Calu3 (cell line): Measurements from ENCODE around the gene NHERF1. TPM values are rescaled to one million over a fixed set of nuclear protein-coding genes. Genes with fewer than 3 reads are reported as not detected.

ENCODE experiments used
- BruUV-seq: library from RNA; stranded (reverse); fragments of 400-500 nt; replicated peaks from 2 replicates; lab custom pipeline; 2021; lab: Mats Ljungman, UMichigan
- CTCF ChIA-PET: fragments of 300-600 bp; sonication (Branson Sonifier 250); formaldehyde crosslinking; loops from one replicate; lab custom pipeline; 2022; ENCODE audit warnings: antibody characterized with exemption; lab: Charles Lee
- DNase-seq: peaks from one replicate; pipeline ENCODE4 v3.0.0; 2022
- H3K27ac Mint-ChIP-seq: one replicate; pipeline ENCODE4 v1.8.0; 2022; ENCODE audit warnings: mixed read lengths; ENCODE audit not compliant: unreplicated experiment
- H3K27me3 Mint-ChIP-seq: one replicate; pipeline ENCODE4 v1.8.0; 2022; ENCODE audit warnings: mixed read lengths; ENCODE audit not compliant: unreplicated experiment
- H3K36me3 Mint-ChIP-seq: one replicate; pipeline ENCODE4 v1.8.0; 2022; ENCODE audit warnings: mild to moderate bottlenecking, moderate library complexity, mixed read lengths; ENCODE audit not compliant: insufficient read depth, unreplicated experiment
- H3K4me1 Mint-ChIP-seq: one replicate; pipeline ENCODE4 v1.8.0; 2022; ENCODE audit warnings: mild to moderate bottlenecking, low read depth, mixed read lengths; ENCODE audit not compliant: unreplicated experiment
- H3K4me3 Mint-ChIP-seq: one replicate; pipeline ENCODE4 v1.8.0; 2022; ENCODE audit warnings: mild to moderate bottlenecking, low read depth, moderate library complexity, mixed read lengths; ENCODE audit not compliant: unreplicated experiment
- H3K9me3 Mint-ChIP-seq: one replicate; pipeline ENCODE4 v1.8.0; 2022; ENCODE audit warnings: low read depth, mixed read lengths; ENCODE audit not compliant: unreplicated experiment
- CTCF ChIP-seq: fragments of 200-600 bp; IDR thresholded peaks from one replicate; pipeline ENCODE4 v1.8.0; 2022; ENCODE audit warnings: antibody characterized with exemption; ENCODE audit not compliant: unreplicated experiment
- intact Hi-C: fragments of 100-400 bp; cut with micrococcal nuclease; formaldehyde crosslinking; loops from one replicate; pipeline ENCODE4 v1.10.0; 2022; ENCODE audit not compliant: unreplicated experiment
- total RNA-seq: library from RNA; stranded (reverse); gene quantifications from 2 replicates; pipeline ENCODE4 v1.2.3, GENCODE V29; 2022

Gene NHERF1
- total RNA-seq, 1 experiment from 2014 or later: 114 TPM

GRCh38 chr17:74786431-74787055 lies 38.1 kb downstream of the NHERF1 start:
- CTCF ChIA-PET: no interaction called here
- Mint-ChIP-seq H3K27me3 (no peaks in the 10 kb centered on the region), H3K36me3 (peaks cover 3% of the 10 kb centered on the region)

GRCh38 chr17:74790161-74791058 lies 42.0 kb downstream of the NHERF1 start:
- Mint-ChIP-seq H3K27ac (no peak overlapping the region), H3K27me3 (no peaks in the 10 kb centered on the region), H3K36me3 (peaks cover 4% of the 10 kb centered on the region), H3K9me3 (no peaks in the 10 kb centered on the region), H3K4me1 (no peaks in the 10 kb centered on the region), H3K4me3 (no peak overlapping the region)
- no peak for DNase-seq
- BruUV-seq: no TSS peak
- intact Hi-C loops: loop anchor here (2.0 kb wide), 1 partner anchor 74 kb away; no protein-coding TSS in a partner anchor
- TF ChIP-seq CTCF: no peak
- CTCF ChIA-PET: interaction anchor here (0.6 to 1.7 kb wide), 6 partner anchors 9 to 306 kb away, joined by 3 to 7 read pairs (median 4); partner anchors contain the start of gene NAT9

More at GRCh38 chr17:74786431-74787055, 38.1 kb downstream of the NHERF1 start:
- TF ChIP-seq CTCF: no peak
- no peak overlapping the region for H3K4me3 Mint-ChIP-seq
- no peaks in the 10 kb centered on the region for H3K4me1 Mint-ChIP-seq
- intact Hi-C loops: no loop called here
- H3K9me3 Mint-ChIP-seq: no peaks in the 10 kb centered on the region
- BruUV-seq: no TSS peak
- no peak overlapping the region for H3K27ac Mint-ChIP-seq
- DNase-seq: no peak

GRCh38 chr17:74792586-74793105 lies 44.2 kb downstream of the NHERF1 start:
- intact Hi-C loops: no loop called here
- CTCF ChIA-PET: interaction anchor here (0.7 kb wide), 1 partner anchor 33 kb away, joined by 3 read pairs; no protein-coding TSS in a partner anchor
- Mint-ChIP-seq H3K9me3 (no peaks in the 10 kb centered on the region), H3K4me3 (no peak overlapping the region), H3K27me3 (no peaks in the 10 kb centered on the region), H3K4me1 (no peaks in the 10 kb centered on the region), H3K36me3 (peaks cover 4% of the 10 kb centered on the region), H3K27ac (no peak overlapping the region)
- no peak for DNase-seq
- TF ChIP-seq CTCF: no peak
- BruUV-seq: no TSS peak

GRCh38 chr17:74795327-74796020 lies 47.0 kb downstream of the NHERF1 start:
- intact Hi-C loops: no loop called here

More at GRCh38 chr17:74795327-74796020, 47.0 kb downstream of the NHERF1 start:
- no TSS peak for BruUV-seq
- no peak for TF ChIP-seq CTCF
- H3K27ac Mint-ChIP-seq: no peak overlapping the region
- no peaks in the 10 kb centered on the region for H3K9me3 Mint-ChIP-seq
- peaks cover 4% of the 10 kb centered on the region for H3K36me3 Mint-ChIP-seq
- no peaks in the 10 kb centered on the region for H3K4me1 Mint-ChIP-seq
- CTCF ChIA-PET: no interaction called here
- no peak for DNase-seq
- no peaks in the 10 kb centered on the region for H3K27me3 Mint-ChIP-seq
- no peak overlapping the region for H3K4me3 Mint-ChIP-seq
